GM12892 (cell line): ENCODE data around the gene TMTC2.
A peak's percentile ranks its signal among the peaks of the same experiment; 100 is the strongest.

Experiments
- POLR2A ChIP-seq: IDR thresholded peaks from 2 replicates; pipeline ENCODE4 v1.6.1; 2011; ENCODE audit warnings: low read depth, low read length, control low read depth
- POLR2AphosphoS5 ChIP-seq: IDR thresholded peaks from 2 replicates; pipeline ENCODE4 v1.6.1; 2011; ENCODE audit warnings: low read depth, low read length, control low read depth
- TAF1 ChIP-seq: IDR thresholded peaks from 2 replicates; pipeline ENCODE4 v1.6.1; 2011; ENCODE audit warnings: low read depth, mild to moderate bottlenecking, control low read depth, low read length, borderline replicate concordance

GRCh38 chr12:82686168-82687020, at the start of gene TMTC2:
- no peak; the same call in 1 of the 2 replicates for TF ChIP-seq POLR2AphosphoS5
- peak; percentile 54; the same call in 1 of the 2 replicates for TF ChIP-seq POLR2A
- 0 out of 2 replicates have a peak, but pooled peaks have one; percentile 1 for TF ChIP-seq TAF1
